Ascending aorta (tissue), 2 donors: ENCODE data around the gene TMEM205. TPM values are rescaled to one million over a fixed set of nuclear protein-coding genes. Genes with fewer than 3 reads are reported as not detected.

Source experiments
- DNase-seq, 2 donors: peaks; one replicate each; pipeline ENCODE4 v3.0.0-alpha.2; 2019; ENCODE audit warnings: low spot score in 2 of 2
- H3K27ac ChIP-seq, 2 donors: fragments of 200-600 bp; sonication (generic); one replicate each; pipeline ENCODE4 v1.5.1; 2016 to 2017; ENCODE audit warnings: mild to moderate bottlenecking in 1 of 2
- H3K27me3 ChIP-seq: fragments of 200-600 bp; sonication (generic); one replicate; pipeline ENCODE4 v1.5.1; 2017
- H3K36me3 ChIP-seq, 2 donors: fragments of 200-600 bp; sonication (generic); one replicate each; pipeline ENCODE4 v1.5.1; 2016
- H3K4me1 ChIP-seq, 2 donors: fragments of 200-600 bp; sonication (generic); one replicate each; pipeline ENCODE4 v1.5.1; 2016 to 2017; ENCODE audit warnings: mild to moderate bottlenecking in 1 of 2
- H3K4me3 ChIP-seq, 2 donors: fragments of 200-600 bp; sonication (generic); one replicate each; pipeline ENCODE4 v1.5.1; 2016 to 2017; ENCODE audit warnings: mild to moderate bottlenecking in 1 of 2
- H3K9me3 ChIP-seq, 2 donors: fragments of 200-600 bp; sonication (generic); one replicate each; pipeline ENCODE4 v1.5.1; 2016
- CTCF ChIP-seq, 3 experiments: fragments of 200-600 bp in 2 of 3; fragments of 450-650 bp in 1 of 3; sonication (generic) in 2 of 3; IDR thresholded peaks; one replicate each; pipeline ENCODE4 v1.5.1; 2016 to 2019; ENCODE audit warnings: antibody characterized with exemption in 3 of 3, mild to moderate bottlenecking in 1 of 3, moderate library complexity in 1 of 3
- intact Hi-C: fragments of 100-400 bp; cut with DNase I; formaldehyde crosslinking; loops from one replicate; pipeline ENCODE4 v1.15.1; 2023
- total RNA-seq: library from RNA; depleted of rRNA; stranded (reverse); fragments of >200 nt; gene quantifications from one replicate; pipeline ENCODE4 v1.1.0, GENCODE V29; 2016

The TMEM205 gene
- total RNA-seq, 1 donor from 2014 or later = 225 TPM

GRCh38 chr19:11304936-11305335 is 41.1 kb downstream of the TMEM205 start:
- Histone ChIP-seq H3K27ac (no peak overlapping the region), H3K27me3 (no peaks in the 10 kb centered on the region), H3K9me3 (no peaks in the 10 kb centered on the region), H3K4me1 (no peaks in the 10 kb centered on the region), H3K4me3 (no peak overlapping the region), H3K36me3 (no peaks in the 10 kb centered on the region)
- DNase-seq = no peak
- TF ChIP-seq CTCF (IDR thresholded peaks at IDR 0.05) = no peak
- intact Hi-C loops = no loop called here

DNA sequence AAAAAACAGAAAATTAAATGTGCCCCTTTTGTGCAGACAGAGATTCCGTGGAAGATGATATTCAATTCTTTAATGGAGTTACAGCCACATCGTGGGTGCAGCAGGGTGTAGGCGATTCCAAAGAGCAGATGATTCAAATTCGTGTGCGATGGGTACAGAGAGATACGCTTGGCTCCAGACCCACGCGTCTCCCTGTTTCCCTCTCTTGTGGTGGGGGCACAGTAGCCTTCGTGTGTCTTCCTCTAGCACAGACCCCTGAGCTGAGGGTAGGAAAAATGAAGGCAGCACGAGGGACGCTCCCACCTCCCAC is 45.3 kb downstream of the TMEM205 start:
- H3K27me3 ChIP-seq = no peaks in the 10 kb centered on the region
- no peak for DNase-seq
- intact Hi-C loops = no loop called here
- H3K4me1 ChIP-seq = peaks cover 0 to 3% of the 10 kb centered on the region in 2 donors
- no peaks in the 10 kb centered on the region for H3K36me3 ChIP-seq
- no peaks in the 10 kb centered on the region for H3K9me3 ChIP-seq
- H3K4me3 ChIP-seq = no peak overlapping the region
- H3K27ac ChIP-seq = no peak overlapping the region
- no peak for TF ChIP-seq CTCF (IDR thresholded peaks at IDR 0.05)

DNA sequence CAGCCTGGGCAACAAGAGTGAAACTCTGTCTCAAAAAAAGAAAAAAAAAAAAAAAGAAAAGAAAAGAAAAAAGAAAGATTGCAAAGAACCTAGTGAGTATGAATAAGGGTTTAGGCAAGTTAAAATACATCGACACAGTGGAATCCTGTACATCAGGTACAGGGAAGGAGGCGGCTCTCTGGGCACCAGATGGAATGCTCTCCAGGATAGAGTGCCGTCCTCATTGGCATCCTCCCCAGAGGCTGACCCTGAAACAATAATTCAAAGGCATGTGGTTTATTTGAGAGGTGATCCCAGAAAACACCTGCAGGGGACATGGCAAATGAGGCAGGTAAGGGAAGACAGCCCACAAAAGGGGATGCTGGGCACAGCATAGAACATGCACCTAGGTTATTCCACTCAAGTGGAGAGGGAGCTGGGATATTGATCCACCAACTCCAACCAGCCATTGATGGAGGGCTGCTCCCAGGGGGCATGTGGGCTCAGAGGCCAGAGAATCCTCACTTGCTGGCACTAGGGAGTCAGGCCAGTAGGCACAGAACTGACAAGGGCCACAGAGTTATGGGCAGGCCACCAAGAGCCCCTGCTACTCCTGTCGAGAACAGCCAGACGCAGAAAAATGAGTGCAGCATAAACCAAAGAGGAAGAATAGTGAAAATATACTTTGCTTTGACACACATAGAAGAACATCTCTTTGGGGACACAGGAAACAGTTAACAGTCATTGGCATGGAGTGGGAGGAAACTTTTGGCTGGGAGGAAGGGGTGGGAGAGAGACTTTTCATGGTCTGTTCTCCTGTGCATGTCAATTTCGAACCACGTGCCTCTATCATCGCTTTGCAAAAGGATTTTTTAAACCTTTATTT is 45.9 kb downstream of the TMEM205 start:
- H3K27me3 ChIP-seq = no peaks in the 10 kb centered on the region
- no peak overlapping the region for H3K4me3 ChIP-seq
- TF ChIP-seq CTCF (IDR thresholded peaks at IDR 0.05) = no peak
- H3K27ac ChIP-seq = no peak overlapping the region
- intact Hi-C loops = loop anchor here (5.0 kb wide), 1 partner anchor 57 kb away; the partner anchor contains the start of gene PLPPR2
- no peak for DNase-seq
- H3K4me1 ChIP-seq = peaks cover 0 to 3% of the 10 kb centered on the region in 2 donors
- no peaks in the 10 kb centered on the region for H3K9me3 ChIP-seq
- no peaks in the 10 kb centered on the region for H3K36me3 ChIP-seq

GRCh38 chr19:11296264-11296663 is 49.8 kb downstream of the TMEM205 start:
- H3K36me3 ChIP-seq = no peaks in the 10 kb centered on the region
- H3K27me3 ChIP-seq = no peaks in the 10 kb centered on the region
- H3K9me3 ChIP-seq = no peaks in the 10 kb centered on the region
- peak overlapping the region; percentile 48 to 61 for H3K27ac ChIP-seq
- no peak for TF ChIP-seq CTCF (IDR thresholded peaks at IDR 0.05)
- no peak overlapping the region for H3K4me3 ChIP-seq
- DNase-seq = no peak
- intact Hi-C loops = loop anchor here (2.0 to 5.0 kb wide), 2 partner anchors 27 to 61 kb away; partner anchors contain the start of gene PLPPR2
- H3K4me1 ChIP-seq = peaks cover 0 to 7% of the 10 kb centered on the region in 2 donors

DNA sequence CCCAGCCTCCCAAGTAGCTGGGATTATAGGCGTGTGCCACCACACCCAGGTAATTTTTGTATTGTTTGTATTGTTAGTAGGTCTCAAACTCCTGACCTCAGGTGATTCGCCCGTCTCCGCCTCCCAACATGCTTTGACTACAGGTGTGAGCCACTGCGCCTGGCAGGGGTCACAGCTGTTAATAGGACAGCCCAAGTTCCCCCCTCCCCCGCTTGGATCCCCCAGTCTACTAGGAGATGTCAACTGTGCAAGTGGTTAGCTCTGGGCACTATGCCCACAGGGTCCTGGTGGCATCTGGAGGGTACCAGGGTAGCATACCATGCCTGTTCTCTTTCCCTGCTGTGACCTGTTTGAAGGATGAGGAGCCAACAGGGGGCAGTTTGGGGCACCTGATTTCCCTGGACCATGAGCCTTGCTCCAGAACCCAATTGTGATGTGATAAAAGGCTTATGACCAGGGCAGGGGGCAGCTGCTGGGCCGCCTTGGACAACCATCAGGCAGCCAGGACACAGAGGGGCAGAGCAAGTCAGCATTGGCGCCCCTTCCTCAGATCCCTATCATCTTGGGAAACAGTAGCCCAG is 50.3 kb downstream of the TMEM205 start, which contains the start of gene TSPAN16:
Gene TSPAN16 (plus strand): TSS at position 496 of the 581 bp plus-strand sequence. CDS start 138 bp downstream, outside the sequence.
- TF ChIP-seq CTCF (IDR thresholded peaks at IDR 0.05) = no peak
- Histone ChIP-seq H3K4me3 (no peak within 1 kb of the TSS), H3K36me3 (no peaks in the 10 kb centered on the region), H3K27ac (peak within 1 kb of the TSS; percentile 48 to 61), H3K9me3 (no peaks in the 10 kb centered on the region), H3K4me1 (peaks cover 0 to 7% of the 10 kb centered on the region in 2 donors), H3K27me3 (no peaks in the 10 kb centered on the region)
- intact Hi-C loops = loop anchor here (2.0 to 5.0 kb wide), 3 partner anchors 27 to 79 kb away; partner anchors contain the start of genes PLPPR2 and SWSAP1
- no peak for DNase-seq
